Stomach (tissue), 9 donors: ENCODE results near the gene UXS1. TPM values are rescaled to one million over a fixed set of nuclear protein-coding genes. Genes with fewer than 3 reads are reported as not detected.

Source experiments
- DNase-seq, 2 donors: peaks; one replicate each; pipeline versions ENCODE4 v3.0.0 to v3.0.0-alpha.2; 2013 to 2019
- H3K27ac ChIP-seq, 5 donors: fragments of 200-600 bp in 4 of 5; sonication (generic) in 4 of 5; one replicate each; pipeline ENCODE4 v1.5.1; 2013 to 2019; ENCODE audit warnings: mild to moderate bottlenecking in 1 of 5, moderate library complexity in 1 of 5
- H3K27me3 ChIP-seq, 3 donors: fragments of 200-600 bp; sonication (generic); one replicate each; pipeline ENCODE4 v1.5.1; 2017 to 2019; ENCODE audit warnings: mixed run types in 1 of 3
- H3K36me3 ChIP-seq, 4 donors: fragments of 200-600 bp; sonication (generic); 1 replicate in 3 of 4; 2 replicates in 1 of 4; pipeline ENCODE4 v1.5.1; 2016 to 2019
- H3K4me1 ChIP-seq, 4 donors: fragments of 200-600 bp; sonication (generic); one replicate each; pipeline ENCODE4 v1.5.1; 2016 to 2019
- H3K4me3 ChIP-seq, 4 donors: fragments of 200-600 bp; sonication (generic) in 3 of 4; one replicate each; pipeline ENCODE4 v1.5.1; 2016 to 2019; ENCODE audit warnings: mild to moderate bottlenecking in 1 of 4
- H3K9me3 ChIP-seq, 4 donors: fragments of 200-600 bp; sonication (generic); one replicate each; pipeline ENCODE4 v1.5.1; 2016 to 2019
- EP300 ChIP-seq: sonication (generic); formaldehyde crosslinking; IDR thresholded peaks from one replicate; pipeline ENCODE4 v1.6.1; 2017; ENCODE audit warnings: antibody characterized with exemption
- POLR2A ChIP-seq, 4 donors: fragments of 450-650 bp; IDR thresholded peaks; one replicate each; pipeline ENCODE4 v1.6.1; 2016; ENCODE audit warnings: antibody characterized with exemption in 4 of 4, control low read depth in 2 of 4, mild to moderate bottlenecking in 1 of 4, moderate library complexity in 1 of 4
- POLR2AphosphoS5 ChIP-seq, 3 donors: sonication (generic); formaldehyde crosslinking; IDR thresholded peaks; one replicate each; pipeline ENCODE4 v1.6.1; 2016; ENCODE audit warnings: antibody characterized with exemption in 3 of 3
- WGBS, 5 donors: extraction: QIAGEN DNeasy Blood & Tissue Kit in 3 of 5; methylation state at CpG; one replicate each; pipeline versions ENCODE4 v1.1.5 to v1.1.7; 2013 to 2018; 5-methylcytosine and 5-hydroxymethylcytosine counted together
- intact Hi-C: fragments of 100-400 bp; cut with DNase I; formaldehyde crosslinking; loops from one replicate; pipeline ENCODE4 v1.15.1; 2023; ENCODE audit warnings: low total_unique reads
- polyA plus RNA-seq, 3 donors: library from polyadenylated mRNA; stranded (reverse); fragments of 200-250 nt; gene quantifications; one replicate each; pipeline ENCODE4 v1.2.3, GENCODE V29; 2013
- total RNA-seq, 5 donors: library from RNA; depleted of rRNA; stranded (reverse); fragments of >200 nt; gene quantifications; one replicate each; pipeline versions ENCODE4 v1.1.0 to v1.2.3, GENCODE V29; 2014 to 2016
- TF ChIP-seq, protein P1 (sequence below), 7 experiments: fragments of 450-650 bp in 4 of 7; fragments of 200-600 bp in 3 of 7; sonication (generic) in 3 of 7; IDR thresholded peaks; one replicate each; pipeline ENCODE4 v1.5.1; 2016 to 2019; ENCODE audit warnings: antibody characterized with exemption in 7 of 7, control low read depth in 2 of 7, mild to moderate bottlenecking in 1 of 7
- donor health status: healthy with polysubstance abuse.
- donor health status: Bipolar disorder and iron deficiency.
- donor health status: healthy.

The UXS1 gene
- total and polyA plus RNA-seq, 8 donors, result 7.0 to 111 (median 16.8) TPM

- WGBS, 5 donors, result 58 to 83% (median 70%) methylated on average over 6 of the region's 6 CpGs
- H3K36me3 ChIP-seq, result peaks cover 0 to 51% (median 38%) of the 10 kb centered on the region in 4 donors
- peak in 1 of 2 donors; percentile 51 for DNase-seq
- no peaks in the 10 kb centered on the region for H3K9me3 ChIP-seq
- no peaks in the 10 kb centered on the region for H3K27me3 ChIP-seq
- intact Hi-C loops, result no loop called here
- H3K4me3 ChIP-seq, result no peak overlapping the region
- H3K4me1 ChIP-seq, result peaks cover 0 to 23% (median 10%) of the 10 kb centered on the region in 4 donors
- TF ChIP-seq POLR2A (IDR thresholded peaks at IDR 0.05) (no peak), EP300 (no peak), POLR2AphosphoS5 (IDR thresholded peaks at IDR 0.05) (no peak)
- TF ChIP-seq, protein P1, sequence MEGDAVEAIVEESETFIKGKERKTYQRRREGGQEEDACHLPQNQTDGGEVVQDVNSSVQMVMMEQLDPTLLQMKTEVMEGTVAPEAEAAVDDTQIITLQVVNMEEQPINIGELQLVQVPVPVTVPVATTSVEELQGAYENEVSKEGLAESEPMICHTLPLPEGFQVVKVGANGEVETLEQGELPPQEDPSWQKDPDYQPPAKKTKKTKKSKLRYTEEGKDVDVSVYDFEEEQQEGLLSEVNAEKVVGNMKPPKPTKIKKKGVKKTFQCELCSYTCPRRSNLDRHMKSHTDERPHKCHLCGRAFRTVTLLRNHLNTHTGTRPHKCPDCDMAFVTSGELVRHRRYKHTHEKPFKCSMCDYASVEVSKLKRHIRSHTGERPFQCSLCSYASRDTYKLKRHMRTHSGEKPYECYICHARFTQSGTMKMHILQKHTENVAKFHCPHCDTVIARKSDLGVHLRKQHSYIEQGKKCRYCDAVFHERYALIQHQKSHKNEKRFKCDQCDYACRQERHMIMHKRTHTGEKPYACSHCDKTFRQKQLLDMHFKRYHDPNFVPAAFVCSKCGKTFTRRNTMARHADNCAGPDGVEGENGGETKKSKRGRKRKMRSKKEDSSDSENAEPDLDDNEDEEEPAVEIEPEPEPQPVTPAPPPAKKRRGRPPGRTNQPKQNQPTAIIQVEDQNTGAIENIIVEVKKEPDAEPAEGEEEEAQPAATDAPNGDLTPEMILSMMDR (IDR thresholded peaks at IDR 0.05), result no peak
- peak overlapping the region in 4 of 5 donors; percentile 13 to 64 (median 53) for H3K27ac ChIP-seq
These were observed 33.3 kb downstream of the UXS1 start for GRCh38 chr2:106160786-106161261.

GRCh38 chr2:106159866-106160785 is 34.0 kb downstream of the UXS1 start:
- H3K4me1 ChIP-seq, result peaks cover 0 to 23% (median 10%) of the 10 kb centered on the region in 4 donors
- DNase-seq, result no peak
- no peak for TF ChIP-seq POLR2A (IDR thresholded peaks at IDR 0.05)
- TF ChIP-seq POLR2AphosphoS5 (IDR thresholded peaks at IDR 0.05), result no peak
- TF ChIP-seq, protein P1 (IDR thresholded peaks at IDR 0.05), result no peak
- TF ChIP-seq EP300, result no peak
- H3K4me3 ChIP-seq, result peak overlapping the region in 2 of 4 donors; percentile 0 to 14
- peak overlapping the region in 4 of 5 donors; percentile 41 to 54 (median 50) for H3K27ac ChIP-seq
- H3K36me3 ChIP-seq, result peaks cover 0 to 52% (median 40%) of the 10 kb centered on the region in 4 donors
- H3K9me3 ChIP-seq, result no peaks in the 10 kb centered on the region
- 75 to 83% (median 77%) methylated on average over 31 of the region's 31 CpGs for WGBS, 5 donors
- intact Hi-C loops, result no loop called here
- no peaks in the 10 kb centered on the region for H3K27me3 ChIP-seq

DNA sequence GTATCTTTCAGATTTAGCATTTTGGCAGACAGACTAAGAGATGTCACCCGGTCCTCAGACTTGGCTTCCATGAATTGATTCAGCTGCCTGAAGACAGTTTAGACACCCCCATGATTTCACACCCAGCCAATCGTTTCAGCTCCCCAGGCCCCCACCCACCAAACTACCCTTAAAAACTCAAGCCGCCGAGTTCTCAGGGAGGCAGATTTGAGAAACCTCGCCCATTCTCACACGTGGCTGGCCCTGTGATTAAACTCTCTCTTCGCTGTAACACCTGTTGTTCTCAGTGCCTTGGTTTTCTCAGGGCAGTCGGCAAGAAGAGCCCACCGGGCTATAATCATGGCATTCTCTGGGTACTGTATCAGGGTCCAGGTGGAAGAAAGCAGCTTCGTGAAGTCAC is 35.2 kb downstream of the UXS1 start:
- 78 to 91% (median 81%) methylated on average over 10 of the region's 10 CpGs for WGBS, 5 donors
- Histone ChIP-seq H3K27ac (peak overlapping the region in 1 of 5 donors; percentile 3), H3K9me3 (peaks cover 0 to 11% (median 7%) of the 10 kb centered on the region in 4 donors), H3K4me3 (no peak overlapping the region), H3K27me3 (no peaks in the 10 kb centered on the region), H3K4me1 (peaks cover 0 to 23% (median 10%) of the 10 kb centered on the region in 4 donors), H3K36me3 (peaks cover 0 to 64% (median 51%) of the 10 kb centered on the region in 4 donors)
- TF ChIP-seq POLR2A (IDR thresholded peaks at IDR 0.05) (no peak), EP300 (no peak), POLR2AphosphoS5 (IDR thresholded peaks at IDR 0.05) (no peak)
- TF ChIP-seq, protein P1 (IDR thresholded peaks at IDR 0.05), result no peak
- DNase-seq, result no peak
- intact Hi-C loops, result no loop called here

- peaks cover 0 to 66% (median 53%) of the 10 kb centered on the region in 4 donors for H3K36me3 ChIP-seq
- peaks cover 0 to 23% (median 10%) of the 10 kb centered on the region in 4 donors for H3K4me1 ChIP-seq
- 71 to 87% (median 79%) methylated on average over 4 of the region's 4 CpGs for WGBS, 5 donors
- no peak for TF ChIP-seq POLR2AphosphoS5 (IDR thresholded peaks at IDR 0.05)
- TF ChIP-seq POLR2A (IDR thresholded peaks at IDR 0.05), result no peak
- TF ChIP-seq, protein P1 (IDR thresholded peaks at IDR 0.05), result no peak
- TF ChIP-seq EP300, result no peak
- H3K27ac ChIP-seq, result no peak overlapping the region
- intact Hi-C loops, result no loop called here
- no peak overlapping the region for H3K4me3 ChIP-seq
- no peaks in the 10 kb centered on the region for H3K27me3 ChIP-seq
- DNase-seq, result no peak
- H3K9me3 ChIP-seq, result peaks cover 0 to 17% (median 10%) of the 10 kb centered on the region in 4 donors
These were observed 36.0 kb downstream of the UXS1 start for GRCh38 chr2:106158131-106158530.
